Keratinocyte (primary cell): ENCODE data around the gene ARSK. TPM values are rescaled to one million over a fixed set of nuclear protein-coding genes. Genes with fewer than 3 reads are reported as not detected.

ENCODE experiments used
- DNase-seq: peaks from one replicate; pipeline ENCODE4 v3.0.0-alpha.2; 2011; ENCODE audit warnings: low read depth, missing footprints, low spot score
- FAIRE-seq: peaks from 2 replicates; lab custom pipeline; 2011; peaks lifted over from hg19 to GRCh38; lab: Jason Lieb, UNC
- H2AFZ ChIP-seq: 2 replicates; pipeline ENCODE4 v1.6.0; 2012; ENCODE audit warnings: low read length, control low read depth, inconsistent platforms; ENCODE audit not compliant: control insufficient read depth
- H3K27ac ChIP-seq: 2 replicates; pipeline ENCODE4 v1.5.1; 2011; ENCODE audit warnings: low read length; ENCODE audit not compliant: control insufficient read depth, insufficient read depth
- H3K27me3 ChIP-seq: 3 replicates; pipeline ENCODE4 v1.6.0; 2011; ENCODE audit warnings: low read length; ENCODE audit not compliant: control insufficient read depth, insufficient read depth; ENCODE audit errors: extremely low read depth
- H3K36me3 ChIP-seq, 2 experiments: 2 replicates in 1 of 2; 3 replicates in 1 of 2; pipeline ENCODE4 v1.5.1; 2011; ENCODE audit warnings: low read length in 2 of 2, mild to moderate bottlenecking in 1 of 2; ENCODE audit not compliant: control insufficient read depth in 2 of 2, insufficient read depth in 2 of 2; ENCODE audit errors: extremely low read depth in 1 of 2
- H3K4me1 ChIP-seq: 3 replicates; pipeline ENCODE4 v1.5.1; 2011; ENCODE audit warnings: low read length; ENCODE audit not compliant: control insufficient read depth, insufficient read depth; ENCODE audit errors: extremely low read depth
- H3K4me2 ChIP-seq: 3 replicates; pipeline ENCODE4 v1.6.0; 2011; ENCODE audit warnings: low read depth, low read length; ENCODE audit not compliant: control insufficient read depth, insufficient read depth; ENCODE audit errors: extremely low read depth
- H3K4me3 ChIP-seq, 3 experiments: fragments of 200-600 bp in 1 of 3; sonication (generic) in 1 of 3; 2 replicates in 2 of 3; 3 replicates in 1 of 3; pipeline ENCODE4 v1.5.1; 2011 to 2016; ENCODE audit warnings: low read length in 3 of 3, mild to moderate bottlenecking in 3 of 3, control low read depth in 2 of 3, inconsistent platforms in 1 of 3, low read depth in 1 of 3, mixed read lengths in 1 of 3, mixed run types in 1 of 3, moderate library complexity in 1 of 3; ENCODE audit not compliant: control insufficient read depth in 2 of 3, insufficient read depth in 2 of 3; ENCODE audit errors: extremely low read depth in 1 of 3
- H3K79me2 ChIP-seq: 2 replicates; pipeline ENCODE4 v1.6.0; 2012; ENCODE audit warnings: low read length; ENCODE audit not compliant: control insufficient read depth, insufficient read depth
- H3K9ac ChIP-seq: 3 replicates; pipeline ENCODE4 v1.6.0; 2011; ENCODE audit warnings: low read length; ENCODE audit not compliant: control insufficient read depth, insufficient read depth; ENCODE audit errors: extremely low read depth
- H3K9me1 ChIP-seq: 3 replicates; pipeline ENCODE4 v1.6.0; 2011; ENCODE audit warnings: low read length; ENCODE audit not compliant: control insufficient read depth, insufficient read depth; ENCODE audit errors: extremely low read depth
- H3K9me3 ChIP-seq: 2 replicates; pipeline ENCODE4 v1.5.1; 2012; ENCODE audit warnings: low read depth, low read length; ENCODE audit not compliant: control insufficient read depth
- H4K20me1 ChIP-seq: 3 replicates; pipeline ENCODE4 v1.6.0; 2011; ENCODE audit warnings: low read length; ENCODE audit not compliant: control insufficient read depth, insufficient read depth; ENCODE audit errors: extremely low read depth
- EZH2 ChIP-seq: IDR thresholded peaks from one replicate; pipeline ENCODE4 v1.6.1; 2012; ENCODE audit warnings: inconsistent platforms, mild to moderate bottlenecking, low read length, moderate library complexity
- dilution Hi-C: fragments of 300-500 bp; cut with MboI; formaldehyde crosslinking; loops from one replicate; pipeline ENCODE4 v1.7.0; 2020; ENCODE audit warnings: low sequenced_read_pairs; ENCODE audit not compliant: extremely low pct_ligation_motif_present
- polyA plus RNA-seq, 5 experiments: library from polyadenylated mRNA; depleted of rRNA in 3 of 5; stranded (reverse) in 3 of 5; stranded (forward) in 1 of 5; unstranded in 1 of 5; fragments of >200 nt; gene quantifications; 1 replicate in 1 of 5; 2 replicates in 3 of 5; 3 replicates in 1 of 5; pipeline versions ENCODE4 v1.2.1 to v1.2.3, GENCODE V29; 2011 to 2012; ENCODE audit warnings: missing spikeins in 2 of 5, low read depth in 1 of 5, low replicate concordance in 1 of 5
- TF ChIP-seq, protein P1 (sequence below), 3 experiments: IDR thresholded peaks in 1 of 3; conservative IDR thresholded peaks in 1 of 3; optimal IDR thresholded peaks in 1 of 3; 2 replicates in 2 of 3; 3 replicates in 1 of 3; pipeline versions ENCODE3 to v1.5.1; 2011; ENCODE audit warnings: low read length in 3 of 3, mild to moderate bottlenecking in 3 of 3, moderate library complexity in 2 of 3, control low read depth in 1 of 3, inconsistent platforms in 1 of 3; ENCODE audit not compliant: insufficient read depth in 2 of 3; ENCODE audit errors: extremely low read depth in 1 of 3

The ARSK gene
- polyA plus RNA-seq, 1 donor (not counting 4 experiments of a cell fraction or from before 2014, with no cell fraction given): 9.3 TPM

DNA sequence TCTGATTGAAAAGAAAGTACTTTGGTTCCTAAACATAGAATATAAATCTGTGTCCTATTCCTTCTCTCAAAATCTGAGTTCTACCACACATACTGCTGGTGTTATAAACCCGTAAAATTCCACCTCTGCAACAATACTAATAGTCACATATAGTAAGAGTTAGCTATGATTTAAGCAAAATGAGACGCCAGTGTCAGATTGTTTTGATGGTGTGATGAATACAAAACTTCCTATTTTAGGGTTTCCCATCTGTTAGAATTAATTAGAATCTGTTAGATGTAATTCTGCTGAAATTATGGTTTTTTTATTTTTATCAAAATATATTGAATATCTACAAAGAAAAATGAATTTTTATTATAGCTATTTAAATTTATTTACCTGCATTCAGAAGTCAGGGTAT is 26.7 kb downstream of the ARSK start:
- H3K36me3 ChIP-seq: no peaks in the 10 kb centered on the region
- no peak overlapping the region for H3K4me2 ChIP-seq
- no peak overlapping the region for H3K27ac ChIP-seq
- no peak for TF ChIP-seq EZH2
- TF ChIP-seq, protein P1, sequence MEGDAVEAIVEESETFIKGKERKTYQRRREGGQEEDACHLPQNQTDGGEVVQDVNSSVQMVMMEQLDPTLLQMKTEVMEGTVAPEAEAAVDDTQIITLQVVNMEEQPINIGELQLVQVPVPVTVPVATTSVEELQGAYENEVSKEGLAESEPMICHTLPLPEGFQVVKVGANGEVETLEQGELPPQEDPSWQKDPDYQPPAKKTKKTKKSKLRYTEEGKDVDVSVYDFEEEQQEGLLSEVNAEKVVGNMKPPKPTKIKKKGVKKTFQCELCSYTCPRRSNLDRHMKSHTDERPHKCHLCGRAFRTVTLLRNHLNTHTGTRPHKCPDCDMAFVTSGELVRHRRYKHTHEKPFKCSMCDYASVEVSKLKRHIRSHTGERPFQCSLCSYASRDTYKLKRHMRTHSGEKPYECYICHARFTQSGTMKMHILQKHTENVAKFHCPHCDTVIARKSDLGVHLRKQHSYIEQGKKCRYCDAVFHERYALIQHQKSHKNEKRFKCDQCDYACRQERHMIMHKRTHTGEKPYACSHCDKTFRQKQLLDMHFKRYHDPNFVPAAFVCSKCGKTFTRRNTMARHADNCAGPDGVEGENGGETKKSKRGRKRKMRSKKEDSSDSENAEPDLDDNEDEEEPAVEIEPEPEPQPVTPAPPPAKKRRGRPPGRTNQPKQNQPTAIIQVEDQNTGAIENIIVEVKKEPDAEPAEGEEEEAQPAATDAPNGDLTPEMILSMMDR (optimal IDR thresholded peaks at IDR 0.05 in 1 of 3, IDR thresholded peaks at IDR 0.05 in 1 of 3, conservative IDR thresholded peaks at IDR 0.05 in 1 of 3; ENCODE audit: extremely low read depth in 1 of 3, insufficient read depth in 2 of 3, low read length in 3 of 3): no peak
- no peaks in the 10 kb centered on the region for H3K4me1 ChIP-seq
- H3K27me3 ChIP-seq: no peaks in the 10 kb centered on the region
- H3K9me3 ChIP-seq: no peaks in the 10 kb centered on the region
- H3K4me3 ChIP-seq: no peak overlapping the region
- H3K79me2 ChIP-seq: no peaks in the 10 kb centered on the region
- dilution Hi-C loops: no loop called here
- no peak overlapping the region for H2AFZ ChIP-seq
- FAIRE-seq: no peak
- H4K20me1 ChIP-seq: no peaks in the 10 kb centered on the region
- no peak overlapping the region for H3K9ac ChIP-seq
- no peaks in the 10 kb centered on the region for H3K9me1 ChIP-seq
- DNase-seq: no peak

DNA sequence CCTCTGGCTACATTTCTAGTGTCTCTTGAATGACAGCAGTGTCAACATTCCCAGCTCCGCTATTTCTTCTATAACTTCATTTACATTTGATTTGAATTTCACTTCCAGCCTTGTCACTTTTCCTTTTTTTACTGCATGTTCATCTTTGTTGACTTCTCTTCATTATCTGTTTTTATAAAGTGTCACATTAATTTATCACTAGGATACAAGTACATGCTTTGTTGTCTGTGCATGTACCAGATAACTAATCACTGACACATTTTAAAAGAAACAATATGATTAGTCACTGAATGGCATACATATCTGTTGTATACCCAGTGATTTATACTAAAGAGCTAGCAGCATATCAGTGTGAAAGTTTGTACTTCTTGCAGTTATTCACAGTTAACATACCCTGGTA is 29.1 kb downstream of the ARSK start:
- Histone ChIP-seq H3K4me2 (no peak overlapping the region), H3K9me1 (no peaks in the 10 kb centered on the region), H3K9me3 (no peaks in the 10 kb centered on the region), H3K27ac (no peak overlapping the region), H3K9ac (no peak overlapping the region), H3K4me1 (no peaks in the 10 kb centered on the region), H4K20me1 (no peaks in the 10 kb centered on the region), H3K27me3 (no peaks in the 10 kb centered on the region), H3K4me3 (no peak overlapping the region), H2AFZ (no peak overlapping the region), H3K79me2 (no peaks in the 10 kb centered on the region), H3K36me3 (no peaks in the 10 kb centered on the region)
- dilution Hi-C loops: no loop called here
- TF ChIP-seq EZH2: no peak
- TF ChIP-seq, protein P1 (optimal IDR thresholded peaks at IDR 0.05 in 1 of 3, IDR thresholded peaks at IDR 0.05 in 1 of 3, conservative IDR thresholded peaks at IDR 0.05 in 1 of 3; ENCODE audit: extremely low read depth in 1 of 3, insufficient read depth in 2 of 3, low read length in 3 of 3): no peak
- no peak for DNase-seq
- no peak for FAIRE-seq
